GM12864 (cell line): ENCODE data around the gene CD14.
"Not testable (repeated sequence)": the region's sequence is repeated elsewhere in the genome, so short reads cannot be mapped to it uniquely, and the experiment has no call there.

Experiments
- DNase-seq: peaks from one replicate; pipeline ENCODE4 v3.0.0-alpha.2; 2011; ENCODE audit warnings: low read depth
- H3K4me3 ChIP-seq: 2 replicates; pipeline ENCODE4 v1.5.1; 2011; ENCODE audit warnings: mild to moderate bottlenecking, low read depth, low read length, control low read depth
- CTCF ChIP-seq: IDR thresholded peaks from 2 replicates; pipeline ENCODE4 v1.5.1; 2011; ENCODE audit warnings: low read depth, mild to moderate bottlenecking, moderate library complexity, low read length, control low read depth, inconsistent platforms; ENCODE audit errors: missing control alignments

The CD14 gene

GRCh38 chr5:140627972-140628371 is 5.0 kb downstream of the CD14 start:
- no peak for DNase-seq
- TF ChIP-seq CTCF, result no peak
- H3K4me3 ChIP-seq, result no peak overlapping the region

- H3K4me3 ChIP-seq, DNase-seq: not testable (repeated sequence)
These were observed 8.1 kb downstream of the CD14 start for GRCh38 chr5:140624886-140625285.

- not testable (repeated sequence) for DNase-seq, H3K4me3 ChIP-seq
These were observed 9.9 kb downstream of the CD14 start for GRCh38 chr5:140623061-140623460.

GRCh38 chr5:140622301-140622700 is 10.7 kb downstream of the CD14 start:
- H3K4me3 ChIP-seq, result no peak overlapping the region
- no peak for DNase-seq
- TF ChIP-seq CTCF, result no peak

GRCh38 chr5:140611020-140611521 is 21.9 kb downstream of the CD14 start:
- no peak for DNase-seq
- no peak for TF ChIP-seq CTCF

GRCh38 chr5:140609126-140609525 is 23.8 kb downstream of the CD14 start:
- TF ChIP-seq CTCF, result no peak
- H3K4me3 ChIP-seq, result no peak overlapping the region
- DNase-seq, result no peak

More at GRCh38 chr5:140611020-140611521, 21.9 kb downstream of the CD14 start:
- H3K4me3 ChIP-seq, result no peak overlapping the region

GRCh38 chr5:140608722-140609121 is 24.3 kb downstream of the CD14 start:
- no peak for DNase-seq
- no peak overlapping the region for H3K4me3 ChIP-seq

More at GRCh38 chr5:140608722-140609121, 24.3 kb downstream of the CD14 start:
- TF ChIP-seq CTCF, result no peak
